ENCODE measurements around the gene KLHL29.

Gene KLHL29

GRCh38 chr2:23422089-23423061 is 37.4 kb downstream of the KLHL29 start:
- no peak for TF ChIP-seq EZH2 (optimal IDR thresholded peaks at IDR 0.05; ENCODE audit: low read depth, low read length)
- TF ChIP-seq CTCF (IDR thresholded peaks at IDR 0.05; ENCODE audit: low read length): no peak
- no peak for TF ChIP-seq EZH2phosphoT487 (IDR thresholded peaks at IDR 0.05; ENCODE audit: low read length)
- H3K79me2 ChIP-seq (ENCODE audit: low read length): no peaks in the 10 kb centered on the region
- H3K9me2 ChIP-seq (replicated peaks; ENCODE audit: insufficient read depth, low read length): no peaks in the 10 kb centered on the region
- H4K20me1 ChIP-seq (ENCODE audit: insufficient read depth, low read length): no peaks in the 10 kb centered on the region
- H3K27ac ChIP-seq (ENCODE audit: low read length): no peak overlapping the region
- no peaks in the 10 kb centered on the region for H3F3A ChIP-seq (ENCODE audit: insufficient read depth, low read length)
- no peak overlapping the region for H2AFZ ChIP-seq (ENCODE audit: low read length)
- H3K4me1 ChIP-seq (ENCODE audit: low read length): no peaks in the 10 kb centered on the region
- no peak overlapping the region for H3K4me2 ChIP-seq (ENCODE audit: low read depth, low read length)
- no peaks in the 10 kb centered on the region for H3K9me3 ChIP-seq (replicated peaks; ENCODE audit: insufficient read depth, low read length)
- no peak overlapping the region for H3K4me3 ChIP-seq (ENCODE audit: low read length)
- H3K9ac ChIP-seq (ENCODE audit: low read length): no peak overlapping the region
- no peaks in the 10 kb centered on the region for H3K36me3 ChIP-seq (replicated peaks; ENCODE audit: insufficient read depth, low read length)
- no peak for DNase-seq
- no peaks in the 10 kb centered on the region for H3K27me3 ChIP-seq (replicated peaks; ENCODE audit: insufficient read depth, low read length)

- H3K27me3 ChIP-seq (replicated peaks; ENCODE audit: insufficient read depth, low read length): no peaks in the 10 kb centered on the region
- no peak overlapping the region for H3K9ac ChIP-seq (ENCODE audit: low read length)
- no peaks in the 10 kb centered on the region for H3K36me3 ChIP-seq (replicated peaks; ENCODE audit: insufficient read depth, low read length)
- H3K9me2 ChIP-seq (replicated peaks; ENCODE audit: insufficient read depth, low read length): no peaks in the 10 kb centered on the region
- H4K20me1 ChIP-seq (ENCODE audit: insufficient read depth, low read length): no peaks in the 10 kb centered on the region
- no peak for DNase-seq
- H3K9me3 ChIP-seq (replicated peaks; ENCODE audit: insufficient read depth, low read length): no peaks in the 10 kb centered on the region
- H3K79me2 ChIP-seq (ENCODE audit: low read length): no peaks in the 10 kb centered on the region
- no peak overlapping the region for H3K27ac ChIP-seq (ENCODE audit: low read length)
- H2AFZ ChIP-seq (ENCODE audit: low read length): no peak overlapping the region
- no peak overlapping the region for H3K4me3 ChIP-seq (ENCODE audit: low read length)
- H3F3A ChIP-seq (ENCODE audit: insufficient read depth, low read length): no peaks in the 10 kb centered on the region
- no peak overlapping the region for H3K4me2 ChIP-seq (ENCODE audit: low read depth, low read length)
- H3K4me1 ChIP-seq (ENCODE audit: low read length): no peaks in the 10 kb centered on the region
- no peak for TF ChIP-seq EZH2phosphoT487 (IDR thresholded peaks at IDR 0.05; ENCODE audit: low read length)
- no peak for TF ChIP-seq EZH2 (optimal IDR thresholded peaks at IDR 0.05; ENCODE audit: low read depth, low read length)
- no peak for TF ChIP-seq CTCF (IDR thresholded peaks at IDR 0.05; ENCODE audit: low read length)
These were observed 38.3 kb downstream of the KLHL29 start for GRCh38 chr2:23423062-23423872.

GRCh38 chr2:23423873-23424680 is 39.1 kb downstream of the KLHL29 start:
- no peaks in the 10 kb centered on the region for H3K27me3 ChIP-seq (replicated peaks; ENCODE audit: insufficient read depth, low read length)
- no peaks in the 10 kb centered on the region for H3K9me2 ChIP-seq (replicated peaks; ENCODE audit: insufficient read depth, low read length)
- TF ChIP-seq EZH2phosphoT487 (IDR thresholded peaks at IDR 0.05; ENCODE audit: low read length) (no peak), EZH2 (optimal IDR thresholded peaks at IDR 0.05; ENCODE audit: low read depth, low read length) (no peak), CTCF (IDR thresholded peaks at IDR 0.05; ENCODE audit: low read length) (no peak)
- H3K36me3 ChIP-seq (replicated peaks; ENCODE audit: insufficient read depth, low read length): no peaks in the 10 kb centered on the region
- no peak overlapping the region for H3K4me3 ChIP-seq (ENCODE audit: low read length)
- no peak overlapping the region for H2AFZ ChIP-seq (ENCODE audit: low read length)
- no peak for DNase-seq
- H3F3A ChIP-seq (ENCODE audit: insufficient read depth, low read length): no peaks in the 10 kb centered on the region
- H3K4me2 ChIP-seq (ENCODE audit: low read depth, low read length): no peak overlapping the region
- H4K20me1 ChIP-seq (ENCODE audit: insufficient read depth, low read length): no peaks in the 10 kb centered on the region
- H3K27ac ChIP-seq (ENCODE audit: low read length): no peak overlapping the region
- no peaks in the 10 kb centered on the region for H3K4me1 ChIP-seq (ENCODE audit: low read length)
- H3K9me3 ChIP-seq (replicated peaks; ENCODE audit: insufficient read depth, low read length): no peaks in the 10 kb centered on the region
- H3K79me2 ChIP-seq (ENCODE audit: low read length): no peaks in the 10 kb centered on the region
- H3K9ac ChIP-seq (ENCODE audit: low read length): no peak overlapping the region
